Neural progenitor cell (in vitro differentiated cells): ENCODE measurements around the gene WDR37.

Source experiments
- EZH2phosphoT487 ChIP-seq: fragments of 200-600 bp; sonication (generic); IDR thresholded peaks from 2 replicates; pipeline ENCODE4 v1.6.1; 2017; ENCODE audit warnings: antibody characterized with exemption
- TF ChIP-seq, protein P1 (sequence below): fragments of 200-600 bp; sonication (generic); IDR thresholded peaks from 2 replicates; pipeline ENCODE4 v1.5.1; 2017; ENCODE audit warnings: antibody characterized with exemption, mild to moderate bottlenecking

DNA sequence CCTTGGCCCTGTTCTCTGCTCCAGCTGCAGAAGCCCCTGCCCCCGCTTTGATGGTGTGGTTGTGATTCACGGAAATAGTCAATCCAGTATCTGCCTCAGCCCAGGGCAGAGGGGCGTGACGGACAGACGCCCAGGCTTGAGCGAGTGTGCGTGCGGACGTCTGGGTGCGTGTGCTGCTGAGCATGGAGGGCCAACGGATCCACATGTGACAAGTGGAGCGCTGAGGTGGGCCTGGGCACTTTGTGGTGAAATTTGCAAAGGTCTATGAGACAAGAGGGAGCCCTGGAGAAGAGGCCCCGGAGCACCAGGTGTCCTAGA lies 94.4 kb downstream of the WDR37 start:
- TF ChIP-seq, protein P1, sequence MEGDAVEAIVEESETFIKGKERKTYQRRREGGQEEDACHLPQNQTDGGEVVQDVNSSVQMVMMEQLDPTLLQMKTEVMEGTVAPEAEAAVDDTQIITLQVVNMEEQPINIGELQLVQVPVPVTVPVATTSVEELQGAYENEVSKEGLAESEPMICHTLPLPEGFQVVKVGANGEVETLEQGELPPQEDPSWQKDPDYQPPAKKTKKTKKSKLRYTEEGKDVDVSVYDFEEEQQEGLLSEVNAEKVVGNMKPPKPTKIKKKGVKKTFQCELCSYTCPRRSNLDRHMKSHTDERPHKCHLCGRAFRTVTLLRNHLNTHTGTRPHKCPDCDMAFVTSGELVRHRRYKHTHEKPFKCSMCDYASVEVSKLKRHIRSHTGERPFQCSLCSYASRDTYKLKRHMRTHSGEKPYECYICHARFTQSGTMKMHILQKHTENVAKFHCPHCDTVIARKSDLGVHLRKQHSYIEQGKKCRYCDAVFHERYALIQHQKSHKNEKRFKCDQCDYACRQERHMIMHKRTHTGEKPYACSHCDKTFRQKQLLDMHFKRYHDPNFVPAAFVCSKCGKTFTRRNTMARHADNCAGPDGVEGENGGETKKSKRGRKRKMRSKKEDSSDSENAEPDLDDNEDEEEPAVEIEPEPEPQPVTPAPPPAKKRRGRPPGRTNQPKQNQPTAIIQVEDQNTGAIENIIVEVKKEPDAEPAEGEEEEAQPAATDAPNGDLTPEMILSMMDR: no peak
- TF ChIP-seq EZH2phosphoT487: no peak
